AG10803 (cell line): ENCODE results near the gene CYP4F3.
A peak's percentile ranks its signal among the peaks of the same experiment; 100 is the strongest.

Source experiments
- DNase-seq: peaks from one replicate; pipeline ENCODE4 v3.0.0; 2010; ENCODE audit warnings: low read depth
- H3K4me3 ChIP-seq: 2 replicates; pipeline ENCODE4 v1.5.1; 2011; ENCODE audit warnings: mild to moderate bottlenecking, low read length, control low read depth
- TF ChIP-seq, protein P1 (sequence below): conservative IDR thresholded peaks from 2 replicates; pipeline ENCODE4 v1.5.1; 2011; ENCODE audit warnings: mild to moderate bottlenecking, low read length, control low read depth, inconsistent platforms

The CYP4F3 gene

DNA sequence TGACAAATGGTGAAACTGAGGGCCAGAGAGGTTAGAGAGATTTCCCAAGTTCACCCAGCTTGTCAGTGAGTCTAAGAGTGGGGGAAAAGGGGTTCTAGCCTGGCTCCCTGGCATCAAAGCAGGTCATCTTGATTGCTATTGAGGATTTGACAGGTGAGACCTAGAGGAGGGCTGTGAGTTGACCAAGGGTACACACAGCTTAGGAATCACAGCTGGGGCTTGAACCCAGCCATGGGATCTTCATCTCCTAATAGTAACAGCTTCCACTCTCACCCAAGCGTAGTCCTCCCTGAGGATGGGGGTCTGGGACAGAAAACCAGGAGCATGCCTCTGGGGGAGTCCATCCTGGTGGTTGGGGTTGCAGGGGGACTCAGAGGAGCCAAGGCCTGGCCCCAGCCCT, 18.9 kb upstream of the CYP4F3 start:
- DNase-seq, result no peak
- TF ChIP-seq, protein P1, sequence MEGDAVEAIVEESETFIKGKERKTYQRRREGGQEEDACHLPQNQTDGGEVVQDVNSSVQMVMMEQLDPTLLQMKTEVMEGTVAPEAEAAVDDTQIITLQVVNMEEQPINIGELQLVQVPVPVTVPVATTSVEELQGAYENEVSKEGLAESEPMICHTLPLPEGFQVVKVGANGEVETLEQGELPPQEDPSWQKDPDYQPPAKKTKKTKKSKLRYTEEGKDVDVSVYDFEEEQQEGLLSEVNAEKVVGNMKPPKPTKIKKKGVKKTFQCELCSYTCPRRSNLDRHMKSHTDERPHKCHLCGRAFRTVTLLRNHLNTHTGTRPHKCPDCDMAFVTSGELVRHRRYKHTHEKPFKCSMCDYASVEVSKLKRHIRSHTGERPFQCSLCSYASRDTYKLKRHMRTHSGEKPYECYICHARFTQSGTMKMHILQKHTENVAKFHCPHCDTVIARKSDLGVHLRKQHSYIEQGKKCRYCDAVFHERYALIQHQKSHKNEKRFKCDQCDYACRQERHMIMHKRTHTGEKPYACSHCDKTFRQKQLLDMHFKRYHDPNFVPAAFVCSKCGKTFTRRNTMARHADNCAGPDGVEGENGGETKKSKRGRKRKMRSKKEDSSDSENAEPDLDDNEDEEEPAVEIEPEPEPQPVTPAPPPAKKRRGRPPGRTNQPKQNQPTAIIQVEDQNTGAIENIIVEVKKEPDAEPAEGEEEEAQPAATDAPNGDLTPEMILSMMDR, result no peak
- no peak overlapping the region for H3K4me3 ChIP-seq

DNA sequence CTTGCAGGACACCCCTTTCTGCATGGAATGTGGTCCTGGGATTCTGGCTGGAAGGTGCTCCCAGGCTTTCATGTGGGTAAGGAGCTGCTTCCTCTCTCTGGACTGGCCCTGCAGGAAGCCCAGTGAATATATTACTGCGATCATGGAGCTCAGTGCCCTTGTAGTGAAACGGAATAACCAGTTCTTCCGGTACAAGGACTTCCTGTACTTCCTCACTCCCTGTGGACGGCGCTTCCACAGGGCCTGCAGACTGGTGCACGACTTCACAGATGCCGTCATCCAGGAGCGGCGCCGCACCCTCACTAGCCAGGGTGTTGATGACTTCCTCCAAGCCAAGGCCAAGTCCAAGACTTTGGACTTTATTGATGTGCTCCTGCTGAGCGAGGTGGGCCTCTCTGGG, 17.7 kb upstream of the CYP4F3 start:
- TF ChIP-seq, protein P1, result no peak

DNA sequence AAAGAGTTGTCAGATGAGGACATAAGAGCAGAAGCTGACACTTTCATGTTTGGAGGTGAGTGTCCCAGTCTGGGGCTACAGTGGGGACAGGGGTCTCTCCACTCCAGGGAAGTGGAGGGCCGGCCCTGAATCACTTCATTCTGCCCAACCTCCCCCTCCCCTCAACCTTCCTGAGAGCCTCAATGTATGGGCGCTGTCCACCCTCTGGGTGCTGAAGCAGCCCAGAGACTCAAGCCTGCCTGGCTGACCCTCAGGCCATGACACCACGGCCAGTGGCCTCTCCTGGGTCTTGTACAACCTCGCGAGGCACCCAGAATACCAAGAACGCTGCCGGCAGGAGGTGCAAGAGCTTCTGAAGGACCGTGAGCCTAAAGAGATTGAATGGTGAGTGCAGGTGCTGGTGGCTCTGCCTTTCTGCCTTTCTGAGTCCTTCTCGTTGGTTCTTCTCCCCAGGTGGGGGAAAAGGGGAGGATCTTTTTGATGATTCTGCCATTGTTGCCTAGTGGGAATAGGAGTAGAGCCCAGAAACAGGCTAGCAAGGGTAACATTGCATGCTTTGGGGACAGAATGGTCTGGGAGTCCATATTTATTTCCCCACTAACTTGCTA, 16.9 kb upstream of the CYP4F3 start:
- no peak overlapping the region for H3K4me3 ChIP-seq
- TF ChIP-seq, protein P1, result no peak
- no peak for DNase-seq

More for the DNA sequence above, 17.7 kb upstream of the CYP4F3 start:
- DNase-seq, result no peak
- H3K4me3 ChIP-seq, result no peak overlapping the region

DNA sequence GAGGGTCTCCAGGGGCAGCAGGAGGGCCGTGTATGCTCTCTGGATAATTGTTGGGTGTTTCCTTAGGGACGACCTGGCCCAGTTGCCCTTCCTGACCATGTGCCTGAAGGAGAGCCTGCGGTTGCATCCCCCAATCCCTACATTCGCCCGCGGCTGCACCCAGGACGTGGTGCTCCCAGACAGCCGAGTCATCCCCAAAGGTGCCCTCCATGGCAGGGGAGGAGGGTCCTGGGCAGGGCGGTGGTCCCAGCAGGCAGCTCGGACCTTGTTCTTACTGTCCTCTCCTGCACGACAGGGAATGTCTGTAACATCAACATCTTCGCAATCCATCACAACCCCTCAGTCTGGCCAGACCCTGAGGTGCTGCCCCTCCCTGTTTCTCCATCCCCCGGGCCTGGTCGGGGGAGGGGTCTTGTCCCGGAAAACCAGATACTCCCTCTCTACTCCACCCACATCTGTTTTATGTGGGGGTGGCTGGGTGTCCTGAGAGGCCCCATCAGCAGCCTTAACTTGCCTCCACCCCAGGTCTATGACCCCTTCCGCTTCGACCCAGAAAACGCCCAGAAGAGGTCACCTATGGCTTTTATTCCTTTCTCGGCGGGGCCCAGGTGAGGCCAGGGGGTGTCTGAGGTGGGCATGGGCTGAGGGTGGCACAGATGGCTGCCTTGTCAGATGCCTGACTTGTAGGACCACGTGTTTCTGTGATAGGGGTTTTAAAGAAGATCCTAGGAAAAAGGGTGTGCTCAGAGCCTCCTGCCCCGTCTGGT, 12.3 kb upstream of the CYP4F3 start:
- TF ChIP-seq, protein P1, result no peak
- H3K4me3 ChIP-seq, result no peak overlapping the region
- DNase-seq, result no peak

DNA sequence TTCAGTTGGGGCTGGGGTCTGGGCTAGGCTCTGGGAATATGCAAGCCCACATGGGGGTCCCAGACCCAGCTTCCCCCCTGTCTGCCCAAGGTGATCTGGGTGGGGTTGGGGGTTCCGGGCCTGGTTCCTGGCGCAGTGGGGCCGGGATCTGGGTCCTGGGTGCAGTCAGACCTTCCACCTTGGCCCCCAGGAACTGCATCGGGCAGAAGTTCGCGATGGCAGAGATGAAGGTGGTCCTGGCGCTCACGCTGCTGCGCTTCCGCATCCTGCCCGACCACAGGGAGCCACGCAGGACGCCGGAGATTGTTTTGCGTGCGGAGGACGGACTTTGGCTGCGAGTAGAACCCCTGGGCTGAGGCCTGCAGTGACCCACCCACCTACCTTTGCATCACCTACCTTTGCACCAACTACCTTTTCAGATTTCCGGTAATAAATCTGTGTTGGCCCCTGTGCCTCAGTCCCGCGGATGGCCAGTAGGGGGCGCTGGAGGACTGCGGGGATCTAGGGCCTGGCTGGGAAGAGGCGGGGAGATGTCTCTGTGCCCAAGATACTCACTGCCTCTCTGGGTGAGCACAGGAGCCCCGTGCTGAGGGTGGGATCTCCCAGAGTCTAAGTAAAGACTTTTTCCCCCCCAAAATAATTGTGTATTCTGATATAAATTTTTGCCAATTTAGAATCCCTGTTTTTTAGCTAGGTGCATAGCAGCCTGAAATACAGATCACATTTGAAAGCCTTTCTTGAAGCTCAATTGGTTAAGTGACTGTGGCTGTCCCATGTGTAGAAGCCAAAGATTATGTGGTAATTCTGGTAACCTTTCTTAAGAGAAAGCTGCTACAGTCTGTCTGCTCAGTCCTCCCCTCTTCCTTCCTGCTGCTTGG, 11.5 kb upstream of the CYP4F3 start:
- H3K4me3 ChIP-seq, result no peak overlapping the region
- peak; percentile 42 for DNase-seq
- TF ChIP-seq, protein P1, result peak; percentile 75

DNA sequence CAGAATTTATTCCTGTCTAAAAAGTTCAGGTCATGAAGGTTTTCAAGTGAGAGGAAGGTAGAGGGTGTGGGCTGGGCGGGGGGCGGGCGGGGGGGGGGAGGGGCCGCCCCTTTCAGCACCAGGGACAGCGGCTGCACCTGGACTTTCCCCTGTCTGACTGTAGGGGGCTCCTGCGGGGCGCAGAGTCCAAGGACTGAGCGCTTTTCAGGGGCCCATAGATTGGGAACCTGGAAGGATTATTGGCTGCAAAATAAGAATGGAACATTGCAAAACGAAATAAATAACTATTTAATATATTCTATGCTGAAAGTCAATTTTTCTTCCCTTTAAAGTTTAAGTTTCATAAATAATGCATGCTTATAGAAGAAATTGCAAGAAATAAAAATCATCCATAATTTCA, 8.9 kb upstream of the CYP4F3 start:
- H3K4me3 ChIP-seq, result no peak overlapping the region
- TF ChIP-seq, protein P1, result peak; percentile 33
- no peak for DNase-seq
